Choroid plexus epithelial cell (primary cell): Measurements from ENCODE around the gene CRHR1.

Experiments
- DNase-seq: peaks from one replicate; pipeline ENCODE4 v3.0.0-alpha.2; 2010; ENCODE audit warnings: low read depth
- H3K4me3 ChIP-seq: 2 replicates; pipeline ENCODE4 v1.5.1; 2011; ENCODE audit warnings: low read depth, mild to moderate bottlenecking, control low read depth, low read length, moderate library complexity
- TF ChIP-seq, protein P1 (sequence below): conservative IDR thresholded peaks from 2 replicates; pipeline ENCODE4 v1.5.1; 2011; ENCODE audit warnings: low read depth, mild to moderate bottlenecking, control low read depth, inconsistent platforms, low read length, moderate library complexity

Gene CRHR1

DNA sequence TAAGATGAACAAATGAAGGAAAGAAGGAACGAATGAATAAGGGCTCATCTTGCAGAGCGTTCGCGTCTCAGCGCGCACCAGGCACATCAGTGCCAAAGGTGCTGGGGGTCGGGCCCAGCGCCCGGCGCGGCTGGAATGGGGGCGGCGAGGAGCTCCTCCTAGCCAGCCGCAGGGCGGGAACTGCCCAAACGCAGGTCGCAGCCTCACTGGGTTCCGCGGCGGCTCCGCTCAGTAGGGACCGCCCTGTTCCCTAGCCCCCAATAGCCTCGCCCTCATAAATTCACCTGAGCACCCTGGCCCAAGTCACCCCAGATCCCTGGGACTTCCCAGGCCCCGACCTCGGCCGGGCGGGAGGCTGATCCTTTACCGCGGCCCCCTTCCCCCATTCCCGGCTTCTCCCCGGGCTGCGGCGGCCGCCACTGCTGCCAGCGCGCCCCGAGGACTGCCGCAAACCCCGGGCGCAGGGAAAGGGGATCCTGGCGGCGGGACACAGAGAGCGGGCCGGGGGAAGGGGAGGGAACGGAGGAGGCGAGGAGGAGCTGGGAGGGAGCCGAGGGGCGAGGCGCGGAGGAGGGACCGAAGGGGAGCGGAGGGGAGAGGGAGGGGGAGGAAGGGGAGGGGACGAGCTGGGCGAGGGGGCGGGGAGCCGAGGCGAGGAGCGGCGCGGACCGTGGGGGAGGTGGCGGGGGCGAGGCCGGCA is 377 bp upstream of the CRHR1 start:
- no peak for DNase-seq
- TF ChIP-seq, protein P1, sequence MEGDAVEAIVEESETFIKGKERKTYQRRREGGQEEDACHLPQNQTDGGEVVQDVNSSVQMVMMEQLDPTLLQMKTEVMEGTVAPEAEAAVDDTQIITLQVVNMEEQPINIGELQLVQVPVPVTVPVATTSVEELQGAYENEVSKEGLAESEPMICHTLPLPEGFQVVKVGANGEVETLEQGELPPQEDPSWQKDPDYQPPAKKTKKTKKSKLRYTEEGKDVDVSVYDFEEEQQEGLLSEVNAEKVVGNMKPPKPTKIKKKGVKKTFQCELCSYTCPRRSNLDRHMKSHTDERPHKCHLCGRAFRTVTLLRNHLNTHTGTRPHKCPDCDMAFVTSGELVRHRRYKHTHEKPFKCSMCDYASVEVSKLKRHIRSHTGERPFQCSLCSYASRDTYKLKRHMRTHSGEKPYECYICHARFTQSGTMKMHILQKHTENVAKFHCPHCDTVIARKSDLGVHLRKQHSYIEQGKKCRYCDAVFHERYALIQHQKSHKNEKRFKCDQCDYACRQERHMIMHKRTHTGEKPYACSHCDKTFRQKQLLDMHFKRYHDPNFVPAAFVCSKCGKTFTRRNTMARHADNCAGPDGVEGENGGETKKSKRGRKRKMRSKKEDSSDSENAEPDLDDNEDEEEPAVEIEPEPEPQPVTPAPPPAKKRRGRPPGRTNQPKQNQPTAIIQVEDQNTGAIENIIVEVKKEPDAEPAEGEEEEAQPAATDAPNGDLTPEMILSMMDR: no peak
- no peak overlapping the region for H3K4me3 ChIP-seq

- TF ChIP-seq, protein P1: no peak
- H3K4me3 ChIP-seq: no peak overlapping the region
- DNase-seq: no peak
Measured at GRCh38 chr17:45784741-45785479, 790 bp downstream of the CRHR1 start.

DNA sequence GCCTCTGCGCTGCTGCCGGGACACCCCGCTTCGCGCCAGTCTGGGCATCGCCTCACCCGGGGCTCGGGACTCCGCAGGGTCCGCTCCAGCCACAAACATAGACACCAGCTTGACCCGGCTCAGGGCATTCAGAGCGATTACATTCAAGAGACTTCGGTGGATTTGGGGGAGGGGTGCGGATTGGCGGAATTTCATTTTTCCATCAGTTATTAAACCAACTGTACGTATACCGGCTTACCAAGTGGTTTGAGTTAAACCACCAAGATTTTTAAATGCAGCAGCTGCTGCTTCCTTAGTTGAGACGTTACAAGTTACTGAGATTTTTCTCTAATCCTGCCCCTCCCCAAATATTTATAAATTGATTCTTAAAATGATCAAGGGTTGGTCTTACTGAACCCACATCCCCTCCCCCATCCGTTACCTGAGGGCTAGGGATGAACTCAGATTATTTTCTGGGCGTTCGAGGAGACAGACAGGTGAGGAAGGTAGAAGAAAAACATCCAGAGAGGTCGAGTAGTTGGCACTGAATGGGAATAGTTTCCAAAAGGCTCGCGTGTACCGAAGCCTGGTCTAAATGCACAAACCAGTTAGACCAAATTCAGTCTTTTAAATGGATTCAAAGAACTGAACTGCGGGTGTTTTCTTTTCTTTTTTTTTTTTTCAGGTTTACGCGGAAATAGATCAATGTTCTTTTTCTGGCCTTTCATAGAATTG is 1.5 kb downstream of the CRHR1 start:
- H3K4me3 ChIP-seq: no peak overlapping the region
- TF ChIP-seq, protein P1: no peak
- DNase-seq: no peak

DNA sequence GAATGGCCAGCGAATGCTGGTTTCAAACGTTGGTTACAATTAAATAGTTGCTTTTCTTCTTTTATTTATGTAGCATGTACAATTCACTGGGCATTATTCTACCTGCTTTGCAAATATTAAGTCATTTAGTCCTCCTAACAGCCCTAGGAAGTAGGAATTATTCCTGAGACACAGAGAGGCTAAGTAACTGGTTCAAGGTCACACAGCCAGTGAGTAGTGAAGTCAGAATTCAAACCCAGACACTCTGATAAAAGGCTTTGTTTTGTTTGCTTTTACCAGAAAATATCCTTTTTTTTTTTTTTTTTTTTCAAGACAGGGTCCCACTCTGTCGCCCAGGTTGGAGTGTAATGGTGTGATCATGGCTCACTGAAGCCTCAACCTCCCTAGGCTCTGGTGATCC is 2.2 kb downstream of the CRHR1 start:
- H3K4me3 ChIP-seq: no peak overlapping the region
- TF ChIP-seq, protein P1: no peak
- no peak for DNase-seq

- TF ChIP-seq, protein P1: no peak
- DNase-seq: no peak
- H3K4me3 ChIP-seq: no peak overlapping the region
Measured at GRCh38 chr17:45787044-45787443, 2.9 kb downstream of the CRHR1 start.

- TF ChIP-seq, protein P1: no peak
- DNase-seq: no peak
- H3K4me3 ChIP-seq: no peak overlapping the region
Measured at GRCh38 chr17:45787656-45788055, 3.5 kb downstream of the CRHR1 start.
